HepG2 (cell line): ENCODE data around the gene SRBD1. TPM values are rescaled to one million over a fixed set of nuclear protein-coding genes. Genes with fewer than 3 reads are reported as not detected.

Experiments used
- CTCF ChIP-seq: sonication (generic); formaldehyde crosslinking; IDR thresholded peaks from 2 replicates; pipeline ENCODE4 v1.5.0; 2020; ENCODE audit warnings: mild to moderate bottlenecking, missing genetic modification reagents, moderate library complexity
- FOSL2 ChIP-seq: sonication (generic); formaldehyde crosslinking; IDR thresholded peaks from 2 replicates; pipeline ENCODE4 v1.4.0; 2020; ENCODE audit warnings: missing genetic modification reagents
- GATAD1 ChIP-seq: IDR thresholded peaks from 2 replicates; pipeline ENCODE4 v1.6.1; 2016; ENCODE audit warnings: missing genetic modification reagents, missing compliant biosample characterization
- HDAC1 ChIP-seq: sonication (generic); formaldehyde crosslinking; IDR thresholded peaks from 2 replicates; pipeline ENCODE4 v1.5.1; 2020; ENCODE audit warnings: mild to moderate bottlenecking, missing genetic modification reagents
- IRF9 ChIP-seq: sonication (generic); formaldehyde crosslinking; IDR thresholded peaks from 2 replicates; pipeline ENCODE4 v1.8.0; 2022; ENCODE audit warnings: missing genetic modification reagents, mild to moderate bottlenecking, borderline replicate concordance
- KDM3A ChIP-seq: IDR thresholded peaks from 2 replicates; pipeline ENCODE4 v1.6.1; 2018; ENCODE audit warnings: low read depth, missing compliant biosample characterization
- MED8 ChIP-seq: sonication (generic); formaldehyde crosslinking; IDR thresholded peaks from 2 replicates; pipeline ENCODE4 v1.8.1; 2023; ENCODE audit warnings: mild to moderate bottlenecking, missing genetic modification reagents; ENCODE audit not compliant: insufficient replicate concordance
- MEIS1 ChIP-seq: sonication (generic); formaldehyde crosslinking; IDR thresholded peaks from 2 replicates; pipeline ENCODE4 v1.9.0; 2021; ENCODE audit warnings: mild to moderate bottlenecking, missing genetic modification reagents, moderate library complexity, borderline replicate concordance
- MEIS2 ChIP-seq: sonication (generic); formaldehyde crosslinking; IDR thresholded peaks from 2 replicates; pipeline ENCODE4 v1.9.0; 2021; ENCODE audit warnings: mild to moderate bottlenecking, missing genetic modification reagents
- PCBP1 ChIP-seq: fragments of 200-400 bp; formaldehyde crosslinking; IDR thresholded peaks from 2 replicates; pipeline ENCODE4 v1.6.1; 2017; ENCODE audit warnings: mild to moderate bottlenecking, low read depth, low read length, borderline replicate concordance
- POLR2A ChIP-seq, 2 experiments: IDR thresholded peaks; 2 replicates each; pipeline ENCODE4 v1.6.1; 2011; ENCODE audit warnings: low read depth in 2 of 2, low read length in 2 of 2, mild to moderate bottlenecking in 1 of 2, moderate library complexity in 1 of 2; ENCODE audit not compliant: insufficient read depth in 1 of 2
- RAD51 ChIP-seq: fragments of 450-650 bp; IDR thresholded peaks from 2 replicates; pipeline ENCODE4 v1.6.1; 2016; ENCODE audit warnings: borderline replicate concordance
- SIN3A ChIP-seq: IDR thresholded peaks from 2 replicates; pipeline ENCODE4 v1.6.1; 2011; ENCODE audit warnings: low read depth, mild to moderate bottlenecking, control low read depth, low read length, borderline replicate concordance
- ZBTB43 ChIP-seq: sonication (generic); formaldehyde crosslinking; conservative IDR thresholded peaks from 2 replicates; pipeline ENCODE4 v1.4.0; 2020; ENCODE audit warnings: missing genetic modification reagents
- ZFAT ChIP-seq: sonication (generic); formaldehyde crosslinking; conservative IDR thresholded peaks from 2 replicates; pipeline ENCODE4 v1.8.1; 2023; ENCODE audit warnings: missing genetic modification reagents, inconsistent platforms
- ZNF331 ChIP-seq: sonication (generic); formaldehyde crosslinking; IDR thresholded peaks from 2 replicates; pipeline ENCODE4 v1.4.0; 2020; ENCODE audit warnings: missing genetic modification reagents
- ZNF34 ChIP-seq: sonication (generic); formaldehyde crosslinking; IDR thresholded peaks from 2 replicates; pipeline ENCODE4 v1.4.0; 2020; ENCODE audit warnings: mild to moderate bottlenecking, missing genetic modification reagents, borderline replicate concordance
- ZNF816 ChIP-seq: sonication (generic); formaldehyde crosslinking; IDR thresholded peaks from 2 replicates; pipeline ENCODE4 v1.8.0; 2022; ENCODE audit warnings: missing genetic modification reagents, mild to moderate bottlenecking, borderline replicate concordance
- ZNF841 ChIP-seq: sonication (generic); formaldehyde crosslinking; IDR thresholded peaks from 2 replicates; pipeline ENCODE4 v1.8.1; 2023; ENCODE audit warnings: missing genetic modification reagents, borderline replicate concordance
- ZSCAN22 ChIP-seq: sonication (generic); formaldehyde crosslinking; IDR thresholded peaks from 2 replicates; pipeline ENCODE4 v1.4.0; 2020; ENCODE audit warnings: mild to moderate bottlenecking, missing genetic modification reagents
- polyA plus RNA-seq, 8 experiments: library from polyadenylated mRNA; depleted of rRNA in 3 of 8; stranded (reverse) in 7 of 8; unstranded in 1 of 8; fragments of >200 nt; fragmentation: Illumina TruSeq in 4 of 8; extraction: Trizol in 4 of 8; gene quantifications; 2 replicates each; pipeline versions ENCODE4 v1.2.1 to v1.2.3, GENCODE V29; 2011 to 2016; ENCODE audit warnings: low read depth in 4 of 8, missing spikeins in 1 of 8, mixed read lengths in 1 of 8; ENCODE audit not compliant: insufficient read depth in 1 of 8
- total RNA-seq, 5 experiments: library from RNA; depleted of rRNA; stranded (reverse); fragments of >200 nt; fragmentation: Illumina TruSeq; extraction: Trizol; gene quantifications; 2 replicates each; pipeline ENCODE4 v1.2.3, GENCODE V29; 2016; ENCODE audit warnings: low read depth in 1 of 5
- TF ChIP-seq, protein P1 (sequence below): IDR thresholded peaks from 2 replicates; pipeline ENCODE4 v1.6.1; 2012; ENCODE audit warnings: low read depth, low read length, improper control_type of control experiment
- TF ChIP-seq, protein P2 (sequence below): sonication (generic); formaldehyde crosslinking; IDR thresholded peaks from 2 replicates; pipeline ENCODE4 v1.4.0; 2020; ENCODE audit warnings: missing genetic modification reagents

The SRBD1 gene
- total and polyA plus RNA-seq, 2 of the 13 experiments (the other 11 are each of a cell fraction or from before 2014, with no cell fraction given) = 3.2 to 23.9 TPM

DNA sequence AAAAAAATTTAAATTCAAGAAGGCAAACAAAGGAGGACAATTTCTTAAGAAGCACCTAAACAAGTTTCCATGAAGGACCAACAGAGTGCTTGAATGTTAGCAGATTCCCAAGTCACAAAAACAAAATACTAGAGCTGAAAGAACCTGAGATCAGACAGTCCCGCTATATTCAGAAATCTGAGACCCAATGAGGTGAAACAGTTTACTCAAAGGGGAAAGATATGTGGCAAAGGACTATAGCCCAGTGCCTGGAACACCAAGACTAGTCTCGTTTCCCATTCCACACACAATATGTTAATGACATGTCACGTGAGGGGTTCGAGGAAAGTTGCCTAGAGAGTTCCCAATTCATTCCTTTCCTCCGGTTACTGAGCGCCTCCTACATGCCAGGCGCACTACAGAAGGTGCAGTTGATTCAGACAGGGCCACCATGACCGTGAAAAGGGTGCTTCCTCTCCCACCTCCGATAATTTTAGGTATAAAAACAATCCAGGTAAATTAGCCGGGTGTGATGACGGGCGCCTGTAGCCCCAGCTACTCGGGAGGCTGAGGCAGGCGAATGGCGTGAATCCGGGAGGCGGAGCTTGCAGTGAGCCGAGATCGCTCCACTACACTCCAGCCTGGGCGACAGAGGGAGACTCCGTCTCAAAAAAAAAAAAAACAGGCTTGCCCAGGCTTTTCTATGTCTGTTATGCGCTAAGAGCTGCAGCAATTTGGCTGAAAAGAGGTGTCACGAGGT, 617 bp downstream of the SRBD1 start (continued):
- TF ChIP-seq SIN3A = peak; percentile 19; the same call in 1 of the 2 replicates
- TF ChIP-seq CTCF (CRISPR knock-in tag) = peak; percentile 73
- 0 out of 4 replicates have a peak, but pooled peaks of 1 of the 2 experiments have one; percentile 14 for TF ChIP-seq POLR2A (IDR thresholded peaks at IDR 0.05; ENCODE audit: insufficient read depth in 1 of 2, low read depth in 2 of 2, low read length in 2 of 2)
- TF ChIP-seq FOSL2 (CRISPR knock-in tag) = peak; percentile 28
- TF ChIP-seq ZSCAN22 (CRISPR knock-in tag) = 0 out of 2 replicates have a peak, but pooled peaks have one; percentile 19
- TF ChIP-seq RAD51 = peak; percentile 56
- TF ChIP-seq MED8 (CRISPR knock-in tag) = no peak
- TF ChIP-seq ZBTB43 (CRISPR knock-in tag) = no peak
- TF ChIP-seq GATAD1 (CRISPR knock-in tag) = peak; percentile 79
- no peak for TF ChIP-seq ZNF816 (CRISPR knock-in tag)
- TF ChIP-seq ZNF841 (CRISPR knock-in tag) = no peak
- TF ChIP-seq, protein P1, sequence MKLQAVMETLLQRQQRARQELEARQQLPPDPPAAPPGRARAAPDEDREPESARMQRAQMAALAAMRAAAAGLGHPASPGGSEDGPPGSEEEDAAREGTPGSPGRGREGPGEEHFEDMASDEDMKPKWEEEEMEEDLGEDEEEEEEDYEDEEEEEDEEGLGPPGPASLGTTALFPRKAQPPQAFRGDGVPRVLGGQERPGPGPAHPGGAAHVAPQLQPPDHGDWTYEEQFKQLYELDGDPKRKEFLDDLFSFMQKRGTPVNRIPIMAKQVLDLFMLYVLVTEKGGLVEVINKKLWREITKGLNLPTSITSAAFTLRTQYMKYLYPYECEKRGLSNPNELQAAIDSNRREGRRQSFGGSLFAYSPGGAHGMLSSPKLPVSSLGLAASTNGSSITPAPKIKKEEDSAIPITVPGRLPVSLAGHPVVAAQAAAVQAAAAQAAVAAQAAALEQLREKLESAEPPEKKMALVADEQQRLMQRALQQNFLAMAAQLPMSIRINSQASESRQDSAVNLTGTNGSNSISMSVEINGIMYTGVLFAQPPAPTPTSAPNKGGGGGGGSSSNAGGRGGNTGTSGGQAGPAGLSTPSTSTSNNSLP = 0 out of 2 replicates have a peak, but pooled peaks have one; percentile 11
- no peak for TF ChIP-seq PCBP1
- no peak for TF ChIP-seq HDAC1 (CRISPR knock-in tag)
- TF ChIP-seq ZFAT (CRISPR knock-in tag) = 0 out of 2 replicates have a peak, but pooled peaks have one; percentile 22
- 0 out of 2 replicates have a peak, but pooled peaks have one; percentile 17 for TF ChIP-seq IRF9
- TF ChIP-seq, protein P2, sequence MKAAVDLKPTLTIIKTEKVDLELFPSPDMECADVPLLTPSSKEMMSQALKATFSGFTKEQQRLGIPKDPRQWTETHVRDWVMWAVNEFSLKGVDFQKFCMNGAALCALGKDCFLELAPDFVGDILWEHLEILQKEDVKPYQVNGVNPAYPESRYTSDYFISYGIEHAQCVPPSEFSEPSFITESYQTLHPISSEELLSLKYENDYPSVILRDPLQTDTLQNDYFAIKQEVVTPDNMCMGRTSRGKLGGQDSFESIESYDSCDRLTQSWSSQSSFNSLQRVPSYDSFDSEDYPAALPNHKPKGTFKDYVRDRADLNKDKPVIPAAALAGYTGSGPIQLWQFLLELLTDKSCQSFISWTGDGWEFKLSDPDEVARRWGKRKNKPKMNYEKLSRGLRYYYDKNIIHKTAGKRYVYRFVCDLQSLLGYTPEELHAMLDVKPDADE (CRISPR knock-in tag) = peak; percentile 52; the same call in 1 of the 2 replicates
- no peak for TF ChIP-seq KDM3A
- TF ChIP-seq ZNF34 = 0 out of 2 replicates have a peak, but pooled peaks have one; percentile 35
- no peak for TF ChIP-seq MEIS1 (CRISPR knock-in tag)
- 0 out of 2 replicates have a peak, but pooled peaks have one; percentile 20 for TF ChIP-seq MEIS2 (CRISPR knock-in tag)
- TF ChIP-seq ZNF331 (CRISPR knock-in tag) = 0 out of 2 replicates have a peak, but pooled peaks have one; percentile 23
